Activated effector memory CD4-positive, alpha-beta T cell treated with anti-CD3 and anti-CD28 coated beads, Interleukin-2, amount 50 U/mL, for 16 hours (primary cell): ENCODE results near the gene PHB1.
A peak's percentile ranks its signal among the peaks of the same experiment; 100 is the strongest.

Source experiments
- DNase-seq: peaks from one replicate; pipeline ENCODE4 v3.0.0-alpha.2; 2020

PHB1 gene

GRCh38 chr17:49372425-49372824 lies 42.3 kb downstream of the PHB1 start:
- DNase-seq: peak; percentile 19

GRCh38 chr17:49370971-49371834 lies 43.5 kb downstream of the PHB1 start:
- peak; percentile 56 for DNase-seq

- no peak for DNase-seq
Measured at GRCh38 chr17:49369760-49370159, 44.9 kb downstream of the PHB1 start.

- DNase-seq: no peak
Measured at GRCh38 chr17:49369089-49369488, 45.6 kb downstream of the PHB1 start.

- peak; percentile 69 for DNase-seq
Measured at GRCh38 chr17:49365667-49366066, 49.0 kb downstream of the PHB1 start.

- peak; percentile 12 for DNase-seq
Measured at GRCh38 chr17:49365126-49365525, 49.6 kb downstream of the PHB1 start.

GRCh38 chr17:49364119-49364518 lies 50.6 kb downstream of the PHB1 start:
- DNase-seq: peak; percentile 38

GRCh38 chr17:49363251-49363650 lies 51.4 kb downstream of the PHB1 start:
- DNase-seq: peak; percentile 57

GRCh38 chr17:49362723-49363117 lies 52.0 kb downstream of the PHB1 start:
- DNase-seq: no peak

GRCh38 chr17:49361902-49362722 lies 52.6 kb downstream of the PHB1 start, which contains the start of gene ZNF652:
ZNF652 (minus strand) TSS chr17:49362250; CDS start chr17:49317725, 44,525 bp downstream.
- peak; percentile 97 for DNase-seq

GRCh38 chr17:49361129-49361901 lies 53.4 kb downstream of the PHB1 start:
- peak; percentile 91 for DNase-seq

- peak; percentile 81 for DNase-seq
Measured at GRCh38 chr17:49360796-49361128, 53.9 kb downstream of the PHB1 start.

GRCh38 chr17:49359990-49360795 lies 54.5 kb downstream of the PHB1 start:
- peak; percentile 63 for DNase-seq

- DNase-seq: no peak
Measured at GRCh38 chr17:49358641-49359247, 55.9 kb downstream of the PHB1 start.

- DNase-seq: no peak
Measured at GRCh38 chr17:49357516-49357915, 57.2 kb downstream of the PHB1 start.

GRCh38 chr17:49356320-49356719 lies 58.4 kb downstream of the PHB1 start:
- no peak for DNase-seq
